GM12875 (cell line): ENCODE data around the gene B4GALT2.

Source experiments
- H3K4me3 ChIP-seq: one replicate; pipeline ENCODE4 v1.5.1; 2011; ENCODE audit warnings: low read depth, low read length, control low read depth
- CTCF ChIP-seq: IDR thresholded peaks from 2 replicates; pipeline ENCODE4 v1.5.1; 2011; ENCODE audit warnings: low read depth, mild to moderate bottlenecking, control low read depth, inconsistent platforms, low read length, moderate library complexity, borderline replicate concordance; ENCODE audit not compliant: insufficient read depth

The B4GALT2 gene

DNA sequence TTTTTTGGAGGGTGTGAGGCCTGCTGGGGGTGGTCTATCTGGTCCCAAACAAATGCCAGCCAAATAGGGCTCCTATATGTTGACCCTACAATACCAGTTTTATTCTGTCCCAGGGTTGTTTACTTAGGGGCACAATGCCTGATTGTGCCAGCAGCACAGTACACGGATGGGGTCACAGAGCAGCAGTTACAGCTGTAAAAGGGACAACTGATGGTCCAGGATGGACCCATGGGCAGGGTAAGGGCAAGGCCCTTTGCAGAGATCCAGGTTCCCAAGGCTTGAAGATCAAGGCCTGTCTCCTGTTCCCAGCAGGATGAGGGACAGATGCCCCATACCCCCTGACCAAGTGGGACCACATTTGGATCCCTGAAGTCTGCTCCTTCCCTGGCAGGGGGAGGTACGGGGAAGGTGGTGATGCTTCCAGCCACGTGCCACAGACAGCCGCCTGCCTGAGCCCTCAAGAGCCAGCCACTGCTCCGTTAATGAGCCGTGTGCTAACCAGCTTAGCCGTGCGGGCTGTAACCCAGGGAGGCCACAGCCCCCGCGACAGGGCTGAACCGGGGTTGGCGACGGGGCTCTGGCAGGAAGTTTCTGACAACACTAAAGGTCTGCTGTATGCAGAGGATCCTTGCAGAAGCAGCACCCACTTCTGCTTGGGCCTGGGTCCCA, 34.1 kb downstream of the B4GALT2 start:
- TF ChIP-seq CTCF, result no peak
- H3K4me3 ChIP-seq, result no peak overlapping the region

DNA sequence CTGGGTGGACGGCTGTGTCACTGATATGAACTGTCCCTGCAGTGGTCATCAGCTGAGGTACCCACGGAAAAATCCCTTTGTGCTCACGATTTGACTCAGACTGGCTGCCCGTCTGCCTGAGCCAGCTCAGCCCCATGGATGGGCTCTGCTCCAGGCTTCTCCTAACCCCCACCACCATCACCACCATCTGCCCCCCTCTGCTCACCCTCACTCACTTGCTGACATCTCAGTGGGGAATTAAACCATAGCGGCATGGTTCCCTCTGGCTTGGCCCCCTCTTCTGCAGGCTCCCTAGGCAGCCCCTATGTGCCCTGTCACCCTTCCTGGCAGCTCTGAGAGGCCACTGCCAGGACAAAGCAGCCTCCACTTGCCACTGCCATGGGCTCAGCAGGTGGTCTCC, 34.9 kb downstream of the B4GALT2 start:
- no peak for TF ChIP-seq CTCF
- no peak overlapping the region for H3K4me3 ChIP-seq

DNA sequence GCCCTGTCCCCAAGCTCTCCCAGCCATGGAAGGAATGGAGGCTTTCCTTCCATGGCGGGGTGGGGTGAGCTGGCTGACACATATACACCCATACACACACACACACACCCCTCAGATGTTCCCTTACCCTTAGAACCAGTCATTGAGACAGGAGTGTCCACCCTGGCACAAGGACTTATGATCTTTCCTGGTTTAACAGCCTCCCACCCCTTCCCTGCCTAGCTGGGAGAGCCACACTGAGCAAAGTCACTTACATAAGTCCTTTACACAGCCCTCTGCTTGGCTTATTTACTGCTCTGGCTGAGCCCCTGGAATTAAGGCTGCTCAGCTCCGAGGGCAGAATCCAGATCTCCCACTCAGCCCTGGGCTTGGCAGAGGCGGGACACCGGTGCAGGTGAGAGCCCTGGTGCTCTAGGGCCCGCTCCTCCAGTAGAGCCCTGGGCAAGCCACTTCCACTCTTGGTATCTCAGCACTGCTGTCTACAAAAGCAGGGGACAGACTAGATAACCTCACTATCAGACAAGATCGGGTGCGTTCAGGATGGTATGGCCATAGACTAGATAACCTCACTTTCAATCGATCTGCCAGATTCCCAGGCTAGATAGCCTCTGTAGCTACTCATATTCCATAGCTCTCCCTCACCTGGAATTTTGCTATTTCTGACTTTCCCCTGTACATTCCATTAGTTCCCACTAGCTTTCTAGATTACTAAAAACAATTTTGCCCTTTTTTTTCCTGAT, 35.5 kb downstream of the B4GALT2 start:
- no peak for TF ChIP-seq CTCF
- H3K4me3 ChIP-seq, result no peak overlapping the region

DNA sequence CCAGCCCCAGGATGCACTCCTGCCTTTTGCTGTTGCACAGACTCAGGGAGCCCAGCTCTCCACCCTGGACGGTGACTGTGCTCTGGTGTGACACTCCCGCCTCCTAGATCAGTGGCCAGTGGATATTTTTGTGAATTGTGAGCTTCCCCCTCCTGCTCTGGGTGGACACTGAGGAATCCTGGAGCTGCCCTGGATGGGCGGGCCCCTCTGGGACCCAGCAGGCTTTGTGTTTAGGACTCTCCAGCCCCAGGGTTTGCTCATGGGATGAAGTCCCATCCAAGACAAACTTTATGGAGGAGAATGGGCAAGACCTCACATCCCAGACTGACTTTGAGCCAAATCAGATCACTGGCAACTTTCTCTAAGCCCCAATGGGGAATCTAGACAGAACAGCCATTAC, 36.2 kb downstream of the B4GALT2 start:
- H3K4me3 ChIP-seq, result no peak overlapping the region
- no peak for TF ChIP-seq CTCF

GRCh38 chr1:44016041-44016889, 37.3 kb downstream of the B4GALT2 start:
- no peak overlapping the region for H3K4me3 ChIP-seq
- no peak for TF ChIP-seq CTCF

DNA sequence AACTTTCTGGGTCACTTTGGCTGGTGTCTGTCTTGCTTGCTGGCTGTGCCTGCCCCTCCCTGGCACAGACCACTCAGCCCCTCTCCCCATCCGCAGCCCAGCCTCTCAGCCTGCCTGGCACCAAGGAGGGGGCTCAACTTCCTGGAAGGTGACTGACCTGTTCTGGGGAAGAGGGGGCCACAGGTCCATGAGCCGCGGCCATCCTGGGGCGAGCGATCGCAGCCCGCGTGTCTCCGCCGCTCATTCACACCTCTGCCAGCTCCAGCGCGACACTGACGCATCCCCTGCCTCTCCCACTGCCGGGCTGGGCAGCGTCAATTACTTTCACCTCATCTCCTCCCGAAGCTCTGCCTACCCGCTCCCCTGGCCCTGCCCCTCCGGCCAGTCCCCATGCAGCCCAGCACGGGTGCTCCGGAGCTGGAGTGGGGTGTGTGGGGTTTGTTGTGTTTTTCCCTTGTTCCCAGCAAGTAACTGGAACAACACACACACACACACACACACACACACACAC, 37.9 kb downstream of the B4GALT2 start:
- H3K4me3 ChIP-seq, result no peak overlapping the region
- no peak for TF ChIP-seq CTCF
